GM11168 (cell line): ENCODE data around the gene NEURL3.
"Not testable (repeated sequence)": the region's sequence is repeated elsewhere in the genome, so short reads cannot be mapped to it uniquely, and the experiment has no call there.

ENCODE experiments used
- in situ Hi-C: fragments of 300-500 bp; cut with MboI; formaldehyde crosslinking; loops from one replicate; pipeline ENCODE4 v1.12.0; 2022; ENCODE audit warnings: low sequenced_read_pairs; ENCODE audit not compliant: unreplicated experiment

Gene NEURL3

GRCh38 chr2:96509114-96509846 is 4.1 kb upstream of the NEURL3 start:
- in situ Hi-C loops: loop anchor here (5.0 kb wide), 1 partner anchor 102 kb away; no protein-coding TSS in a partner anchor

GRCh38 chr2:96508521-96509113 is 3.5 kb upstream of the NEURL3 start:
- in situ Hi-C loops: loop anchor here (5.0 kb wide), 1 partner anchor 101 kb away; no protein-coding TSS in a partner anchor

- in situ Hi-C loops: loop anchor here (5.0 kb wide), 1 partner anchor 101 kb away; no protein-coding TSS in a partner anchor
These were observed 2.9 kb upstream of the NEURL3 start for GRCh38 chr2:96507957-96508520.

- in situ Hi-C loops: loop anchor here (5.0 kb wide), 1 partner anchor 100 kb away; no protein-coding TSS in a partner anchor
These were observed 1.7 kb upstream of the NEURL3 start for GRCh38 chr2:96506907-96507240.

- in situ Hi-C loops: loop anchor here (5.0 kb wide), 1 partner anchor 99 kb away; no protein-coding TSS in a partner anchor
These were observed 1.1 kb upstream of the NEURL3 start for GRCh38 chr2:96506016-96506906.

DNA sequence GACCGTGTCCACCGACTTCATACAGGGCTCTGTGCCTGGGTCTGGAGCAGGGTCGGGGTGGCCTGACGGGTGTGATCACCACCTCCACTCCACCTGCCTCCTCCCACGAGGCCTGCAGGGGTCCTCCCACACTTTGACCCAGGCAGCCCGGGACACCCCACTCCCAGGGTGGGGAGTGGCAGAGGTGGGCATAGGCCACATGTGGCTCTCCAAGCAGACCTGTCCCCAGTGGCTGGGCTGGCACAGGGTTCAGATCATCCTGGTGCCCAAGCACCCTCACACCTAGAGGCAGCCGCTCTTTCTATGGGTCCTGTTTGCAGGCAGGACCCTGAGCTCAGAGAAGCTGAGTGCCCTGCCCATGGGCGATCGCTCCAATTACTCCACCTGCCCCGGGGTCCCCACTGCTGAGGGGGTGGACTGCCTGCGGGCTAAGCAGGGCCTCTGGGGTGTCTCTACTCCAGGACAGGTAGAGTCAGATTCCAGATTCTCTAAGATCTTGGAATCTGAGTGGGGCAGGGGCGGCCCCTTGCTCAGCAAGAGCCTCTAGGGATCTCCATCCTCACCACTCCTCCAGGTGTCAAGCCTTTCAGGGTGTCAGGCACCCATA is 1.4 kb downstream of the NEURL3 start:
- in situ Hi-C loops: no loop called here

- in situ Hi-C loops: no loop called here
These were observed 2.1 kb downstream of the NEURL3 start for GRCh38 chr2:96502891-96503636.

DNA sequence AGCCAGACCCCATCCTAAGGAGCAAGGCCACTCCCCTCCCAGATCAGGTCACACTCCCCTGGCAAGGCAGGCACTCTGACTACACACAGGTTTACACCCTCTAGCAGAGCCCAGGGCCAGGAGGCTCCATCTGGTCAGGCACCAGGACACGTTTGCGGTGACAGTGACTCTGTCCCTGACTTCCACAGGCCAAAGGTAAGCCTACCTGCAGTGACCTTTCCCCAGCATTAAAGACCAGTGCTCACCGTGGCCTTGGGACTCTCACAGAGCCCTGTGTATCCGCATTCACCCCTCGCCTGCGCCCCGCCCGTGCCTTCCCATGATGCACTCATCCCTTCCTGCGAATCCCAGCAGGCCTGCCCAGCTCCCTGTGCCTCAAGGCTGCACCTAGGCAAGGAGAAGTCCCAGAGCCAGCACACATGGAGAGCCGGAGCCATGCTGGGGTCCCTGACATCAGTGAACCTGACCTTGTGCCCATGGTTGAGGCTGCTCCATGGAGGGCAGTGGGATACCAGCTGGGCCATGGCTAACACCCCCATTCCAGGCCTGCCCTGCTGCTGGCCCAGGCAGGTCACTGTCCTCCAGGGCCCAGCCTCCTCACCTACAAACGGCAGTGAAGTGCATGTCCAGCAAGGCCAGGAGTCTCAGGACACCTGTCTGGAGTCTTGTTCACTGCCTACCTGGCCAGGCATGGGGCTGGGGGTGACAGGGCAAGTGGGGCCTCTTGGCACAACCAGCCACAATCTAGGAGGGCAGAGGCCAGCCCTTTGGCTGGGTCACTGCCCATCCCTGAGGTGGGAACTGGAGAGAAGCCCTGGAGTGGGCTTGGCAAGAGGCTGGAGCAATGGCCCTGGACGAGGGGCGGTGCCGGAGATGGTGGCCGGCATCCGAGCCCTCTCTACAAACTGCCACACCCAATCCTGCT is 3.0 kb downstream of the NEURL3 start:
- in situ Hi-C loops: no loop called here

GRCh38 chr2:96501471-96501874 is 3.7 kb downstream of the NEURL3 start:
- in situ Hi-C loops: no loop called here

DNA sequence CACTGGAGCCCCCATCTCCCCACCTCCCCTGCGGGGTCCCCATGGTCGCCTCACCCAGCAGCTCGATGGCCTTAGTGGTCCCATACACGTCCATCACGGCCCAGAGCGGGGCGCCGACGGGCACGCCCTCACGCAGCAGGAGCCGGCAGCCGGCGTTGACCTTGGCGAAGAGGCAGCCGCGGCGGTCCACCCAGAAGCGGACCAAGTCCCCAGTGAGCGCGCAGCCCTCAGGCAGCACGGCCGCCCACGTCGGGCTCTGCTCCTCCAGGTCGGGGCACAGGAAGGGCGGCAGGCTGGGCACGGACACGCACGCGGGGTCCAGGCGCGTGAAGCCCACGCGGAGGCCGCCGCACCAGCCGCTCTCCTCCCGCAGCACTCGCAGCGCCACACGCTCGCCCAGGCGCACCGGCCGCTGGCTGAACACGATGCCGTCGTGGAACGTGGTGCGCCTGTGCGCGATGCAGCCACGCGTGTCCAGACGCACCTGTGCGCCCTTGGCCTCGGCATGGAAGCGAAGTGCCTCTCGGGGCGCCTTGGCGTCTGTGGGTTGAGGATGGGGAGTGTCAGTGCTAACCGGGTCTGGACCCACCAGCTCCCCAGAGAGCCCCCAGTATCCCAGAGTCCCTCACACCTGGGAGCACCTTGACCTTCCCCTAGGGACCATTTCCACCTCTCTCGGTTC is 4.6 kb downstream of the NEURL3 start:
- in situ Hi-C loops: no loop called here

DNA sequence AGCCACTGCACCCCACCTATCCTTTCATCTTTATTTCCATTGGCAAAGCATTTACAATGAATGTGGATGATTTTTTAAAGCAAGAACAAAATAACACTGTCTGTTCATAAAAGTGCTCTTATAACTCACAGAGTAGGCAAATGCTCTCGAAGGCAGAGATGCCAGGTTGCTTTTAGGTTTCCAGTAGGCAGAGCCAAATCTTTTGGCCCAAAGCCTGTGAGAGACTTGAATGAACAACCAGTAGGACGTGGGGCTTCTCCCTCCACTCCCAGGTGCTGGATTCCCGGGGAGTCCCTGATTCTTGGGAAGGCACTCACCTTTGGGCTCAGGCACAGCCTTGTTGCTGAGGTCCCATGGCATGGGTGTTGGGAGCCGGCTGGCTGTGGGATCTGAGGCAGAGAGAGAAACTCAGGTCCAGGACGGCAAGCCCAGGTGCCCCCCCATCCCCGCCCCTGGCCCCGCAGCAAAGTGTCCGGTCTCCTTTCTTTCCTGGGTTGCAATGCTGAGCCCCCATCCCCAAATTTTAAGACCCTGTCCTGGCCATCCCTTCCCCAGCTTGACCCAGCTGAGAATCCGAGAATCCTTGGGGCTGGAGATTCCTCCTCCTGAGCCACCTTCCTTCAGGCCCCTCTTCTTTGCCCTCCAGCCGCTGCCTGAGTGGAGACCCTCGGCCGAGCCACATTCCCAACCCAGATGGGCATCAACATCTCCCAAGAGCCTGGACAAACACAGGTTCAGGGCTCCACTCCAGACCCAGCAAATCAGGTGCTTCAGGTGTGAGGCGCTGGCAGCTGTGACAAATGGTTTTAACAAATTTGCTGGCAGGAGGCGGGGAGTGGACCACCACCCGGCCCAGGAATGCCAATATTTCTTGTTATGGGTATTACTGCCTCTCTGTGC is 5.8 kb downstream of the NEURL3 start:
- in situ Hi-C loops: no loop called here

GRCh38 chr2:96498611-96499010 is 6.5 kb downstream of the NEURL3 start:
- in situ Hi-C loops: not testable (repeated sequence)

- in situ Hi-C loops: no loop called here
These were observed 7.1 kb downstream of the NEURL3 start for GRCh38 chr2:96498021-96498431.

GRCh38 chr2:96495982-96496629 is 9.1 kb downstream of the NEURL3 start:
- in situ Hi-C loops: no loop called here

- in situ Hi-C loops: no loop called here
These were observed 11.0 kb downstream of the NEURL3 start for GRCh38 chr2:96494188-96494587.

GRCh38 chr2:96493072-96493471 is 12.1 kb downstream of the NEURL3 start:
- in situ Hi-C loops: no loop called here
